Skeletal muscle satellite cell (primary cell): Measurements from ENCODE around the gene DHRSX.
"Not testable (repeated sequence)": the region's sequence is repeated elsewhere in the genome, so short reads cannot be mapped to it uniquely, and the experiment has no call there.

Experiments used
- H3K27me3 ChIP-seq: 2 replicates; pipeline ENCODE4 v1.7.0; 2013; ENCODE audit warnings: low read length; ENCODE audit not compliant: control insufficient read depth, insufficient read depth
- H3K36me3 ChIP-seq: 2 replicates; pipeline ENCODE4 v1.7.0; 2013; ENCODE audit warnings: mild to moderate bottlenecking, control low read depth, low read length; ENCODE audit not compliant: insufficient read depth
- H3K4me1 ChIP-seq: 2 replicates; pipeline ENCODE4 v1.7.0; 2013; ENCODE audit warnings: low read length; ENCODE audit not compliant: control insufficient read depth, insufficient read depth
- H3K4me2 ChIP-seq: 2 replicates; pipeline ENCODE4 v1.7.0; 2013; ENCODE audit warnings: mild to moderate bottlenecking, low read length
- H3K4me3 ChIP-seq: 2 replicates; pipeline ENCODE4 v1.7.0; 2013; ENCODE audit warnings: low read length
- H3K9ac ChIP-seq: 2 replicates; pipeline ENCODE4 v1.7.0; 2013; ENCODE audit warnings: mild to moderate bottlenecking, low read depth, low read length, moderate library complexity
- H3K9me3 ChIP-seq: replicated peaks from 2 replicates; pipeline ENCODE4 v1.7.0; 2013; ENCODE audit warnings: mild to moderate bottlenecking, control low read depth, low read length

Gene DHRSX

DNA sequence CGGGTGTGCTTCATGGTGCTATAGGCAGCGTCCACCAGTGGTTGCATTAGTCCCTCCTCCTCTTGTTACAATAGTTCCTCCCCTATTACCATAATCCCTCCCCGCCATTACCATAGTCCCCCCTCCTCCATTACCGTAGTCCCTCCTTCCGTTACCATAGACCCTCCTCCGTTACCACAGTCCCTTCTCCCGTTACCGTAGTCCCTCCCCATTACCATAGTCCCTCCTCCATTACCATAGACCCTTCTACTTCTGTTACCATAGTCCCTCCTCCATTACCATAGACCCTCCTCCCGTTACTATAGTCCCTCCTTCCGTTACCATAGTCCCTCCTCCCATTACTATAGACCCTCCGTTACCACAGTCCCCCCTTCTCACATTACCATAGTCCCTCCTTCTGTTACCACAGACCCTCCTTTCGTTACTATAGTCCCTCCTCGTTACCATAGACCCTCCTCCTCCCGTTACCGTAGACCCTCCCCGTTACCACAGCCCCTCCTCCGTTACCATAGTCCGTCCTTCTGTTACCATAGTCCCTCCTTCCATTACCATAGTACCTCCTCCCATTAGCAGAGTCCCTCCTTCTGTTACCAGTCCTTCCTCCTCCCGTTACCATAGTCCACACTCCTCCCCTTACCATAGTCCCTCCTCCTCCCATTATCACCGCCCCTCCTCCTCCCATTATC, 129.6 kb downstream of the DHRSX start:
- no peak overlapping the region for H3K9ac ChIP-seq
- H3K9me3 ChIP-seq = no peaks in the 10 kb centered on the region
- peaks cover 3% of the 10 kb centered on the region for H3K4me1 ChIP-seq
- H3K36me3 ChIP-seq = no peaks in the 10 kb centered on the region
- H3K27me3 ChIP-seq = no peaks in the 10 kb centered on the region
- no peak overlapping the region for H3K4me3 ChIP-seq
- H3K4me2 ChIP-seq = no peak overlapping the region

DNA sequence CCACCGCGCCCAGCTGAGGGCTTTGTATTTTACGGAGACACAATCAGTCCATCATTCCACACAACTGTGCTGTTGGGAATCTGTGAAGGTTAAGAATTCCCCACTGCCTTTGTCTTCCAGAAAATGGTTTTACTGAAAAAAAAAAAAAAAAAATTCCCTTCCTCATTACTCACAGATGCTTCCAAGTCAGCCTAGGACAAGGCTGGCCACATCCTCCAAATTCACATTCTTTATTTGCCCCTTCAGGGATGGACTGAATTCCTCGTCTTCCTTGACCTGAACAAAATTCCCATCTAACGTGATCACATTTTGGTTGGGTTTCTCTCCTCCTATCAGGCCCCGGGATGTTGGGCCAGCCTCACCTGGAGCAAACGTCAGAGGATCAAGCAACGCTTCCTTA, 130.3 kb downstream of the DHRSX start:
- no peaks in the 10 kb centered on the region for H3K27me3 ChIP-seq
- H3K36me3 ChIP-seq = no peaks in the 10 kb centered on the region
- H3K9me3 ChIP-seq = no peaks in the 10 kb centered on the region
- H3K4me3 ChIP-seq = no peak overlapping the region
- peaks cover 3% of the 10 kb centered on the region for H3K4me1 ChIP-seq
- no peak overlapping the region for H3K9ac ChIP-seq
- no peak overlapping the region for H3K4me2 ChIP-seq

DNA sequence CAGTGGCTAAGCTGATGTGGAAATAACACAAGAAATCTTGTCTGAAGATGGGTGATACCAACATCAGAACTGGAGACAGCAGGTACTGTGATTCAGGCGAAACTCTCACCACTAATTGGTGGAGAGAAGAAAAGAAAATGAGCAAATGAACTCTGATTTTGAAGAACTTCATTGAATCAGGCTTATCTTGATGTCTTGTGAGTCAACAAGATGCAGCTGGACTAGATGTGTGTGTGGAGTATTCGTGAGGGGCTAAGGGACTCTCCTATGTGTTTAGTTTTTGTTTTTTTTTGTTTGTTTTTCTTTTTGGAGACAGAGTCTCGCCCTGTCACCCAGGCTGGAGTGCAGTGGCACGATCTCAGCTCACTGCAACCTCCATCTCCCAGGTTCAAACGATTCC, 131.6 kb downstream of the DHRSX start:
- no peak overlapping the region for H3K4me2 ChIP-seq
- H3K9me3 ChIP-seq = no peaks in the 10 kb centered on the region
- no peaks in the 10 kb centered on the region for H3K36me3 ChIP-seq
- no peak overlapping the region for H3K9ac ChIP-seq
- peaks cover 3% of the 10 kb centered on the region for H3K4me1 ChIP-seq
- no peaks in the 10 kb centered on the region for H3K27me3 ChIP-seq
- H3K4me3 ChIP-seq = no peak overlapping the region

DNA sequence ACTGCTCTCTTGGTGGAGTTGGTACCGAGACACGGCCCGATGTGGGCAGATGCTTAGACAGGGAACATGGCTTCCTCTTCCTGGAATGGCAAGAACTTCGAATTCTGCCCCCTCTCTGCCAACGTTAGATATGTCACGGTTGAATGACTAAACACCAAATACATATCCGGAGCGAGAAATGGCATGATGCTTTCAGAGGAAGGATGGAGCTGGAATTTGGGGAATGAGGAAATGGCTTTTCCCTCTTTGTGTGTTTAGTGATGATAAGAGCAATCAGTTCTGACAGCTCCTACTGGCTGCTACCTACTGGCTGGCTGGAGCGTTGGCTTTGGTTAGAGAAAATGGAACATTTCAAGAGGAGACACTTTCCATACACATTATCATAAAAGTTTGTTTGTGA, 140.0 kb downstream of the DHRSX start:
- Histone ChIP-seq H3K27me3 (no peaks in the 10 kb centered on the region), H3K9me3 (no peaks in the 10 kb centered on the region), H3K4me1 (no peaks in the 10 kb centered on the region), H3K4me3 (no peak overlapping the region), H3K9ac (no peak overlapping the region), H3K36me3 (no peaks in the 10 kb centered on the region), H3K4me2 (no peak overlapping the region)

DNA sequence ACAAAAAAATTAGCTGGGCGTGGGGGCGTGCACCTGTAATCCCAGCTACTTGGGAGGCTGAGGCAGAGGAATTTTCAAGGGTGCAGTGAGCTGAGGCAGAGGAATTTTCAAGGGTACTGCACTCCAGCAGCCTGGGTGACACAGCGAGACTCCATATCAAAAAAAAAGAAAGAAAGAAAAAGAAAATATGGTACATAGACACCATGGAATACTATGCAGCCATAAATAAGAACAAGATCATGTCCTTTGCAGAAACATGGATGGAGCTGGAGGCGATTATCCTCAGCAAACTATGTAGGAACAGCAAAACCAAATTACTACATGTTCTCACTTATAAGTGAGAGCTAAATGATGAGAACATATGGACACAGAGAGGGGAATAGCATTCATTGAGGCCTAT, 141.3 kb downstream of the DHRSX start:
- not testable (repeated sequence) for H3K9me3 ChIP-seq, H3K9ac ChIP-seq, H3K4me3 ChIP-seq, H3K4me2 ChIP-seq, H3K27me3 ChIP-seq, H3K36me3 ChIP-seq, H3K4me1 ChIP-seq

DNA sequence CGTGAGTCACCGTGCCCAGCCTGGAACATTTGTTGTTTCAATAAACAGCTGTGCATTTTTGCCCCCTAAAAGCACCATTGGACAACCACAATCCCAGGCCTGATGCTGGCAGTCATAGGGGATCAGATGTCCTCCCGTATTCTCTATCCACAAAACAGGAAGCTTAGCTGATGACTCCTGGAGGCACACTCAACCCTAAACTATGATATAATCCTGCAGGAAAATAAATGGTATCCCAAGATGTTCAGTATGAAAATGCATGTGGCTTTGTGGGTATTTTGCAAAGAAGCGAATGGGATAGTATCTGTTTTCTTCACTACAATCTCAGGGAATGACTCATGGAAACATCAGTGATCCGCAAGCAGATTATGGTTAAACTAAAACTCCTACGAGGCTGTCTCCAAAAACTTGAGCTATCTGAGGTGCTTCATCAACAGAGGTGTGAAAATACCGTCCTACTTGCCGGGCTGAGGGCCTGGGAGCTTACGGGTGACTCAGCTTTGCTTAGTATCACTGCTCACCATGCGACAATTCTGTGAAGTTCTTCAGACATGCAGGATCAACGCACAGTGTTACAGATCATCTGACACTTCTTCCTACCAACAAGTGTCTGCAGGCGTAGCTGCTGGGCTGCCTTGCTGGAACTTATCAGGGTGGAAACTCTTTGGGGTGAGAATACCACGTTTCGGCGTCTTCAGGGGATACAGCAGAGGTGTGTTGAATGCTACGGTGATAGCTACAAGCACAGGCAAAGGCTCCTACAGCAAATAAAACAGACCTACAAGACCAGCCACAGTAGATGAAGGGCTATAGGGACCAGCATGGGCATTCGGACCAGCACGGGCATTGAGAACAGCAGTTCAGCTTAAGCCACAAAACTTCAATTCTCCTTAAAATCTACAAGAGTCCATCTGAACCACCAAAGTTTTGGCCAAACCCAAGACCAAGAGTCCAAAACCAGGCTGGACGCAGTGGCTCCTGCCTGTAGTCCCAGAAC, 148.5 kb downstream of the DHRSX start:
- Histone ChIP-seq H3K36me3 (no peaks in the 10 kb centered on the region), H3K4me3 (peak overlapping the region; percentile 9), H3K27me3 (no peaks in the 10 kb centered on the region), H3K4me2 (peak overlapping the region; percentile 59), H3K9ac (peak overlapping the region; percentile 27), H3K9me3 (no peaks in the 10 kb centered on the region), H3K4me1 (peaks cover 21% of the 10 kb centered on the region)

DNA sequence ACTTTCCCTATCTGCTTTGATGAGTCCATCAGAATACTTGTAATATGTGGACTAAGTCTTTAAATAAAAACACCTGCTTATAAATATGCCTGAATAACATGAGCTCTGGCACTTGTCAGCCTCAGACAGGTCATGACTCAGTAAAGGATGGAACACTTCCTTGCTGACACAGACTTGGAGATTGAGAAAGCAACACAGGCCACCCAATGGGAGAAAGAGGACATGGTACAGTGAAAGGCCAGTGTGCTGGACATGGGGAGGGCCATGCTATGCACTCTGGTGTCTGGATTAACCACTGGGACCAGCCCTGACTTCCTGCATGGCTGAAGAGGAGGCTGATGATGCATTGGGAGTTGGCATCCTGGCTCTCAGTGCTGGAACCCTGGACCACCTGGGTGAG, 149.5 kb downstream of the DHRSX start:
- peak overlapping the region; percentile 24 for H3K4me3 ChIP-seq
- peak overlapping the region; percentile 46 for H3K4me2 ChIP-seq
- H3K36me3 ChIP-seq = no peaks in the 10 kb centered on the region
- no peaks in the 10 kb centered on the region for H3K27me3 ChIP-seq
- no peaks in the 10 kb centered on the region for H3K9me3 ChIP-seq
- H3K4me1 ChIP-seq = peaks cover 21% of the 10 kb centered on the region
- peak overlapping the region; percentile 47 for H3K9ac ChIP-seq

DNA sequence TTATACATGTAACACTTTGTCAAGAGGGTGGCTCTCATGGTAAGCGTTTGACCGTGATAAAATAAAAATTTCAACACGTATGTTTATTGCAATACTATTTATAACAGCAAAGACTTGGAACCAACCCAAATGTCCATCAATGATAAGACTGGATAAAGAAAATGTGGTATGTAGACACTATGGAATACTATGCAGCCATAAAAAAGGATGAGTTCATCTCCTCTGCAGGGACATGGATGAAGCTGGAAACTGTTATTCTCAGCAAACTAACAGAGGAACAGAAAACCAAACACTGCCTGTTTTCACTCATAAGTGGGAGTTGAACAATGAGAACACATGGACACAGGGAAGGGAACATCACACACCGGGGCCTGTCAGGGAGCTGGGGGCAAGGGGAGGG, 150.1 kb downstream of the DHRSX start:
- H3K9me3 ChIP-seq, H3K36me3 ChIP-seq, H3K9ac ChIP-seq, H3K4me3 ChIP-seq, H3K27me3 ChIP-seq, H3K4me2 ChIP-seq: not testable (repeated sequence)
- H3K4me1 ChIP-seq = peaks cover 21% of the 10 kb centered on the region

DNA sequence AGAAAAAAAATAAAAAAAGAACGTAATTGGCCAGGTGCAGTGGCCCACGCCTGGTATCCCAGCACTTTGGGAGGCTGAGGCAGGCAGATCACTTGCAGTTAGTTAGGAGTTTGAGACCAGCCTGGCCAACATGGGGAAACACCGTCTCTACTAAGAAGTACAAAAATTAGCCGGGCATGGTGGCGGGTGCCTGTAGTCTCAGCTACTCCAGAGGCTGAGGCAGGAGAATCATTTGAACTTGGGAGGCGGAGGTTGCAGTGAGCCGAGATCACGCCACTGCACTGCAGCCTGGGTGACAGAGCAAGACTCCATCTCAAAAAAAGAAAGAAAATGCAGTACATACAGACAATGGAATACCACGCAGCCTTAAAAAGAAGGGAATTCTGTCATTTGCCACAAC, 150.7 kb downstream of the DHRSX start:
- H3K27me3 ChIP-seq, H3K36me3 ChIP-seq, H3K9ac ChIP-seq, H3K4me3 ChIP-seq, H3K9me3 ChIP-seq, H3K4me2 ChIP-seq: not testable (repeated sequence)
- H3K4me1 ChIP-seq = peaks cover 21% of the 10 kb centered on the region

DNA sequence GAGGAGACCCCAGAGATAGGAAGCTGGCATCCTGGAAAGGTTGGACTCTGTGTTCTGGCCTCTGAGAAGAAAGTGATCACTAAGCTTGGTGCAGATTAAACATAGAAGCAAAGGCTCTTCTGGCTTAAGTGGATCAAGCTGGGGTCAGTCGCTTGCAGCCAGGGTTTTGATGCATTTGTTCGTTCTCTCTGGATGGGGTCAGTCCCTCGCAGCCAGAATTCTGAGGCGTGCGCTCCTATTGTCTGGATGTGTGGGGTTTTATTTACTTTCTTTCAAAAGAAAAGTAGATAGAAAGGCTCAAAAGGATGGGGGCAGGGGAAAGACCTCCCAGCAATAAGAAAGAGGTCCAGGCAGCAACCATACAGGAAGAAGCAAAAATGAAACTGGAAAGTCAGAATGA, 152.6 kb downstream of the DHRSX start:
- no peak overlapping the region for H3K4me2 ChIP-seq
- no peaks in the 10 kb centered on the region for H3K9me3 ChIP-seq
- H3K4me1 ChIP-seq = peaks cover 24% of the 10 kb centered on the region
- no peak overlapping the region for H3K4me3 ChIP-seq
- no peaks in the 10 kb centered on the region for H3K36me3 ChIP-seq
- no peak overlapping the region for H3K9ac ChIP-seq
- no peaks in the 10 kb centered on the region for H3K27me3 ChIP-seq

DNA sequence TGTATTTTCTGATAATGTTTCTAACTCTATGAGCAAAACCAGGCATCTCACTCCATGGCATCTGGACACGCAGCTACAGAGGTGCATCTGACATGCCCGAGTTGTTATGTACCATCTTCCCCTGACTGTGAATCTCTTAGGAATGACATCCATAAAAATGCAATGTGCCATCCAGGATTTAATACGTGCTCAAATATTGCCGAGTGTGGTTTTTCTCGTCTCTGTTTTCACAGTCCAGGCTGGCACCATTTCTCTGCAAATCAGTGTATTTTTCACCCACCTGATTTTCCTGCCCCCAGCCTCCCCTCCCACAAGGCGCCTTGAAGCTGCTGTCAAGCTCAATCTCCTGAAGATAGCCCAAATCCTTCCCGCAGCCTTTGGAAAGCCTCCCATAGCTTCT, 154.6 kb downstream of the DHRSX start:
- no peaks in the 10 kb centered on the region for H3K27me3 ChIP-seq
- peaks cover 18% of the 10 kb centered on the region for H3K4me1 ChIP-seq
- H3K9me3 ChIP-seq = no peaks in the 10 kb centered on the region
- no peak overlapping the region for H3K4me3 ChIP-seq
- no peaks in the 10 kb centered on the region for H3K36me3 ChIP-seq
- H3K9ac ChIP-seq = no peak overlapping the region
- H3K4me2 ChIP-seq = no peak overlapping the region
